HUES48 (cell line): ENCODE results near the gene MCRIP1.
A peak's percentile ranks its signal among the peaks of the same experiment; 100 is the strongest.

Experiments
- H3K27ac ChIP-seq: one replicate; pipeline ENCODE4 v1.7.0; 2013; ENCODE audit warnings: low read depth, low read length, inconsistent platforms
- H3K27me3 ChIP-seq: 2 replicates; pipeline ENCODE4 v1.6.1; 2013; ENCODE audit warnings: mild to moderate bottlenecking, low read length; ENCODE audit not compliant: control insufficient read depth, insufficient read depth
- H3K36me3 ChIP-seq: 2 replicates; pipeline ENCODE4 v1.6.1; 2013; ENCODE audit warnings: low read length; ENCODE audit not compliant: control insufficient read depth, insufficient read depth
- H3K4me1 ChIP-seq: 2 replicates; pipeline ENCODE4 v1.6.1; 2013; ENCODE audit warnings: mild to moderate bottlenecking, low read length; ENCODE audit not compliant: control insufficient read depth, insufficient read depth
- H3K4me3 ChIP-seq: 2 replicates; pipeline ENCODE4 v1.5.1; 2013; ENCODE audit warnings: mild to moderate bottlenecking, low read depth, low read length
- H3K9ac ChIP-seq: 2 replicates; pipeline ENCODE4 v1.6.1; 2013; ENCODE audit warnings: mild to moderate bottlenecking, low read depth, low read length, moderate library complexity
- H3K9me3 ChIP-seq: 2 replicates; pipeline ENCODE4 v1.6.1; 2013; ENCODE audit warnings: low read length; ENCODE audit not compliant: control insufficient read depth, insufficient read depth

Gene MCRIP1

DNA sequence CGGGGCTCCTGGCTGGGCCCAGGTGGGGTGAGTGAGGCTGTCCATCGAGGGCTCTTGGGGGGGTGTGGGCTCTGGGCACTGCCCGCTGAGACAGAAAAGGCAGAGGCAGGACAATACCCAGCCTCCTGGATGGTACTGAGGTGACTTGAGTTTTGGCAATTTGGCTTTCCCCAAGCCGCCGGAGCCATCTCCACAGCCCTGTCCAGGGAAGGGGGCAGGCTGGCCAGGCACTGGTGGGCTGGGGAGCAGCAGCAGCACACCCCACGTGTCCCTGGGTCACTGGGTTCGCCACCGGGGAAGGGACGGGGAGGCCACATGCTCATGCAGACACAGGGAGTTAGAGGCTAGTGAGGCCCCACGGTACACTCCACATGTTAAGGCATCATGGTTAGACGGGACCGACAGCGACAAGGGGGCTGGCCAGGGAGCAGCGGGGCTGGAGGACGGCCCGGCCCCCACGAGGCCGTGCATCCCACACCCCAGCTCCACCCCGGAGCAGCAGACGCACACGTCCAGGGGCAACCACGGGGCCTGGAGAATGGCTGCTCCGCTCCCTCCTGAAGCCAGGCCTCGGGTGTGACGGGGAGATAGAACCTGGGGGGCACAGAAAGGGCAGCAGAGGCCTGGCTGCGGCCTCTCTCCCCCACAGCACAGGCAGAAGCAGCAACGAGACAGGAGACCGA, 35.0 kb upstream of the MCRIP1 start:
- peaks cover 26% of the 10 kb centered on the region for H3K4me1 ChIP-seq
- H3K27ac ChIP-seq: peak overlapping the region; percentile 87

DNA sequence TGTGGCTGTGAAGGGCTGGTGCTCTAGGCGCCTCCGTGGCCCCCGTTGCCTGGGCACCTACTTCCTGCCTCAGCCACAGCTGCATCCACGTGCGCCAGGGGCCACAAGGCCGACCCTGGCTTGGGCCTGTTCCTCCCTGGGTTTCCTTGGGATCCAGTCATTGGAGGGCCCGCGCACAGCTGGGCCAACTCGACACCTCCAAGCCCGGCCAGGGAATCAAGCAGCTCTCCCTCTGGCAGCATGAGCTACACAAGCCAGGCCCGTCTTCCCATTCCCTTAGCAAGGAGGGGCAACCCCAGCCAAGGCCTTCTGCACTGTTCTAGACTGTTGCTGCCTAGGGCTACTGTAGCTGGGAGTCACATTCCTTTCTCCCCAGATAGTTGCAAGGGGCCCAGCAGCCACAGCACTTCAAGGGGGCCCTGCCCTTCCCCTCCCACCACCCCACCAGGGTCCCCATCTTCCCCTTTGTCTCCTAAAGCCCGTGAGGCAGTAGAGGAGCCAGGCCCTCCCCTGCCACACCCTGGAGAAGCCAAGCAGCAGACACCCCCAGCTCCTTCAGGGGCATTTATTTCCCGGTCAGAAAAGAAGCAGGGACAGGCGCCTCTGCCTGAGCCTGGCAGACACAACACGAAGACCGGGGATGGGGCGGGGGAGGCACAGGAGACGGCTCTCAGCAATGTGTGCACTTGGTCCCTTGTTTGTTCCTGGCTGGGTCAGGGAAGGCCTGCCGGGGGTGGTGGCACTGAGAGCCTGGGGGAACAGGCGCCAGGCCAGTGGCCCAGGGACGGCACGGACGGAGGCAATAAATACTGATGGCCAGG, 34.3 kb upstream of the MCRIP1 start:
- H3K4me3 ChIP-seq: no peak overlapping the region
- no peak overlapping the region for H3K9ac ChIP-seq
- no peaks in the 10 kb centered on the region for H3K9me3 ChIP-seq
- H3K27ac ChIP-seq: peak overlapping the region; percentile 87
- peaks cover 26% of the 10 kb centered on the region for H3K4me1 ChIP-seq
- H3K36me3 ChIP-seq: peaks cover 37% of the 10 kb centered on the region
- H3K27me3 ChIP-seq: no peaks in the 10 kb centered on the region

More for the DNA sequence above, 35.0 kb upstream of the MCRIP1 start:
- 0 out of 2 replicates have a peak overlapping the region, but pooled peaks have one; percentile 28 for H3K9ac ChIP-seq
- peaks cover 32% of the 10 kb centered on the region for H3K36me3 ChIP-seq
- H3K27me3 ChIP-seq: no peaks in the 10 kb centered on the region
- no peaks in the 10 kb centered on the region for H3K9me3 ChIP-seq
- no peak overlapping the region for H3K4me3 ChIP-seq

DNA sequence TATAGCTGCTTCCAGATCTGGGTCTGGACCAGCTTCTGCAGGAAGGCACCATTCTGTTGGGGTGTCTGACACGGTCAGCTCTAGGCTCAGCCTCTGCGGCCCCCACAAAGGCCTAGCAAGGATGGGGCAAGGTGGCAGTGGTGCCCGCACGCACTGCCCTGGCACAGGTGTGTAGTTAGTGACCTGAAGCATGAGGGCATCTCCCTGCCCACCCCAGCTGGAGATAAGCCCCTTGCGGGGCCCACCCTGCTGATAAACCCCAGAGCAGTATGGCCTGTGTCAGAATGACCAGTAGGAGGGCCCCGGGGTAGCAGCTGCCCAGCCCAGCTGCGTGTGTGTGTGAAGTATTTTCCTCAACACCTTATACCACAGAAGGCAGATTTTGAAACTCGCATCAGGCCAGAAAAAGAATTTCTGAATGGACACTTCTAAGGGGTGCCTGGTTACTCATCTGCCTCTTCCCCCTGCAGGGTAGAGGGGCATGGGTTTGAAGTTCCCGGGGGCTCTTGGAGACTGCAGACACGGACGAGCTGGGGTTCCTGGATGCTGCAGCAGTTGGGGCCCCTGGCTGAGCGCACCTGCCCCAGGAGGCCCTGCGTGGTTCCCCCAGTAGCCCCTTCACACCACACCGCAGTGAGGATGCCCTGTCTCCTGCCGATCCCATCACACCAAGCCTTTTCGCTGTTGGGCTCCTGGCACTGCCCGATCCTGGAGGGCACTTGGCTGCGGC, 33.5 kb upstream of the MCRIP1 start:
- Histone ChIP-seq H3K27me3 (no peaks in the 10 kb centered on the region), H3K36me3 (peaks cover 37% of the 10 kb centered on the region), H3K9ac (no peak overlapping the region), H3K4me1 (peaks cover 26% of the 10 kb centered on the region), H3K4me3 (no peak overlapping the region), H3K9me3 (no peaks in the 10 kb centered on the region), H3K27ac (peak overlapping the region; percentile 87)

DNA sequence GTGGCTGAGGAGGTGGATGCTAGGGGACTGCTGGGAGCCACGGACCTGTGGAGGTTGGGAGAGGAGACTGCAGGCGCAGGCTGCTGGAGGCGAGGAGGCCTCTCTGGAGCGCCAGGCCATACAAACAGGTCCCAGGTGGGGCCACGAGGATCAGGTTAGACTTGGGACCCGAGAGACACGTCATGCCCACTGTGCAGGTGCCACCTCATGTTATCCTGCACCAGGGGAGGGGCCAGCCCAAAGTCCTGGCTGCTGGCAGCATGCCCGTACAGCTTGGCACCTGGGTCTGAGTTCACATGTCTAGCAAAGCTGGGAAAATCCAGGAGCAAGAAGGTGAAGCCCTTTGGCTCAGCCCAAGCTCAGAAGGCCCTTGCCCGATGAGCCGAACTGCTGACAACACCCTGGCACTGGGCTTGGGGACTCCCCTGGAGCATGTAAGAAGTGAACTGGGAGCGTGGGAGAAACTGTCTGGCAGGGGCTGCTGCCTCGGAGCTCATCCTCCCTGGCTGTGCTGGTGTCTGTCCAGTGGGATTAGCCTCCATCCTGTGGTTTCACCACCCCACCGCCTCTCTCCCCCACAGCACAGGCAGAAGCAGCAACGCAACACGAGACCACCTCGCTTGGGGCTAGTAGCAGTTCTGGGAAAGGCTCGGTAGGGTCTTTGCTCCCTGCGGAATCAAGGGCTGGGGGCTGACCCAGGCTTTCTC, 32.8 kb upstream of the MCRIP1 start:
- Histone ChIP-seq H3K9me3 (no peaks in the 10 kb centered on the region), H3K9ac (no peak overlapping the region), H3K36me3 (peaks cover 37% of the 10 kb centered on the region), H3K4me1 (peaks cover 26% of the 10 kb centered on the region), H3K27ac (no peak overlapping the region), H3K4me3 (no peak overlapping the region), H3K27me3 (no peaks in the 10 kb centered on the region)

DNA sequence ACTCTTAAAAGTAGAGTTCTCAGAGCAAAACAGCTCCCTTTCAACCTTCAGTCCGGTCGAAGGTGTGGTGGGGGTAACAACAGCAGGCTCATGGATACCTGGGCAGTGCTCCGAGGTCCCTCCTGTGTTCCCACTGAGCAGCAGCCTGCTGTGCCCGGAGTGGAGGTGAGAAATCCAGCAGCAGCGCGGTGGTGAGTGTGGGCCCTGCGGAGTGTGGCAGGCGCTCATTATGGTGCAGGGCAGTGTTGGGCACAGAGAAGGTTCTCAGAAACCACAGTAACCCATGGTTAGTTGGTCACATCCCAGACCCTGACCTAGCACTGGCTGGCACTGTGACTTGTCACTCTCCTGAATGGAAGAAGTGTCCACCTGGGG, 32.3 kb upstream of the MCRIP1 start:
- no peak overlapping the region for H3K9ac ChIP-seq
- peaks cover 37% of the 10 kb centered on the region for H3K36me3 ChIP-seq

DNA sequence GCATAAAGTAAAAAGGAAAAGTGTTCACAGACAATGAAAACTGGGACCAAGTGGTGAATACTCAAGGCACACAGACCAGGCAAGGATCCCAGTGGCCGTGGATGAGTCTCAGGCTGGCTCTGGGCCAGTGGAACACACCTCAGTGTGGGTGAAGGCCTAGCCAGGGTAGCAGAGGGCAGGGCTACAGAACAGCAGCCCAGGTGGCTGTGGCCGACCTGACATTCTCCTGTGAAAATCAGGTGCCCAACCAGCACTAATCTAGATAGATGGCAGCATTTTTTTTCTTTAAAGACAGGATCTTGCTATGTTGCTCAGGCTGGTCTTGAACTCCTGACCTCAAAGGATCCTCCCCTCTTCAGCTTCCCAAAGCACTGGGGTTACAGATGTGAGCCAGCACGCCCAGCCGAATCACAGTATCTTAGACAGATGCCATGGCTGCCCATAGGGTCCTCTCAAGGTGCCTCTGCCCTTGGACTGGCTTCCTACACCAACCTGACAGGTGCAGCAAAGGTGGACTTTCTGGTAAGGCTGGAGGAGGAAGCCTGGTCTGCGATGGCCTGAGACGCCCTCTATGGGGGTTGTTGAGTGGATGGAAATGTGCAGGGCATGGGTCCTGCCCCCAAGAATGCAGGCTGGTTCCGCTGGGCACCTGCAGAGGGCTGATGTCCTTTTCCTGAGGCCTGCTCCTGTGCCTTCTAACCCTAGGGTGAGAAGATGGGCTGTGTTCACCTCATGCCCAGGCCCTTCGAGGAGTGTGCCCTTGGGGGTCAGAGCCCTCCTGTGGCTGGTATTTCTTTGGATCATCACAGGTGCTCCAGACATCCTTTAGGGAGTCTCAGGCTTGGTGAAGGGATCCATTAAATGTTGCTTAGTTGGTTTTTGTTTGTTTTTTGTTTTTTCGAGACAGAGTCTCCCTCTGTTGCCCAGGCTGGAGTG, 31.0 kb upstream of the MCRIP1 start:
- no peak overlapping the region for H3K9ac ChIP-seq
- no peak overlapping the region for H3K27ac ChIP-seq
- no peak overlapping the region for H3K4me3 ChIP-seq
- H3K4me1 ChIP-seq: peaks cover 23% of the 10 kb centered on the region
- H3K36me3 ChIP-seq: peaks cover 38% of the 10 kb centered on the region
- H3K27me3 ChIP-seq: no peaks in the 10 kb centered on the region
- no peaks in the 10 kb centered on the region for H3K9me3 ChIP-seq

More for the DNA sequence above, 32.3 kb upstream of the MCRIP1 start:
- peaks cover 26% of the 10 kb centered on the region for H3K4me1 ChIP-seq
- no peaks in the 10 kb centered on the region for H3K9me3 ChIP-seq
- no peak overlapping the region for H3K27ac ChIP-seq
- H3K4me3 ChIP-seq: no peak overlapping the region
- no peaks in the 10 kb centered on the region for H3K27me3 ChIP-seq

DNA sequence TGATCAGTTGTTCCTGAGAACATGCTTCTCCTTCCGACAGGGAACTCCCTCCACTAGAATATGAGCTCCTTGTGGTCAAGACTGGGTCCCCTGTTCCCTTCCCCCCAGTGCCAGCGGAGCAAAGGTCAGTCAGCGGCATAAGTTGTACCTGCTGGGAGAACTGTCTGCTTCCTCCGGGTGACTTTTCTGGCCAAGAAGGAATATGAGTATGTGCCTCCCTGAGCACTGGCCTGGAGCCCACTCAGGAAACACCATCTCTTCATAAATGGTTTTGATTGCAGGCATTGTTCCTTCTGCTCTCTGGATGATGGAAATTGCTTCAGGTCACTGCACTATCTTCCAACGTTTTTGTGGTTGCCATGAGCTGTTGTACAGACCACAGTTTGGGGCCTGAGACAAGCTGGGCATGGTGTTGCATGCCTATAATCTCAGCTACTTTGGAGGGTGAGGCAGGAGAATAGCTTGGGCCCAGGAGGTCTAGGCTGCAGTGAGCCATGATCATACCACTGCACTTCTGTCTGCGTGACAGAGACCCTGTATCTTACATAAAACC, 30.1 kb upstream of the MCRIP1 start:
- no peak overlapping the region for H3K27ac ChIP-seq
- no peak overlapping the region for H3K9ac ChIP-seq
- peaks cover 40% of the 10 kb centered on the region for H3K36me3 ChIP-seq
- peaks cover 16% of the 10 kb centered on the region for H3K4me1 ChIP-seq
- H3K4me3 ChIP-seq: no peak overlapping the region
- no peaks in the 10 kb centered on the region for H3K27me3 ChIP-seq
- H3K9me3 ChIP-seq: no peaks in the 10 kb centered on the region

DNA sequence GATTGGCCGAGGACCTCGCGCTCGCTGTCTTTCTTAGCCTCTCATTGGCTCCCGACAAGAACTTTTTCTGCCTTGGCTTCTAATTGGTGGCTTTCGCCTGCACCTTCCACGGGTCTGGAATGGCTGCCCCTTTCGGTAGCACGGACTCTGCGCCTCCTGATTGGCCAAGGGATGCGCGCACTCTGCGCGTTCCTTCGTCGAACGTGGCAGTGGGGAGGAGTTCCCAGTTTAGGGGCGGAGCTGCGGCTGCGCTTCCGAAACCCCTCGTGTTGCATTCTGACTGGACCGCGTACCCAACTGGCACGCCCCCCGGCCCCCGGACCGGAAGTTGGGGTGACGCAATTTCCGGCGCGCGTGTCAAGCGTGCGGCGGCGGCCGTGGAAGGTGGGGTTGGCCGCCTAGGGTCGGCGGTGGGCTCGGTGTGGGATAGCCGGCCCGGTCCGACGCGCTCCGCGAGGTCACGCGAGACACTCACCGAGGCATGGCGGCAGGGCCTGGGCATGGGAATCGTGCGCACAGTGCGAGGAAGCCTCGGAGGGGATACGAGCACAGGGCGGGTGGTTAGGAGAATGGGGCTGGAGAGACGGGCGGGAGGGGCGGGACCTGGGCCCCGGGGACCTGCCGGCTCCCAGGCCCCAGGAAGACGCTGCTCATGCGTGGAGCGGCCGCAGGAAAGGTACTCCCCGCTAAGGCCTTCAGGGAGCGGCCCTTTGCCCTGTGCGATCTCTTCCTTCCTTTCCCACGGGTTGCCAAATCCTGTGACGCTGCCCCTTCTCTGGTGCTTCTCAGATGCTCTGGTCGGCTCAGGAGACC, 27.9 kb upstream of the MCRIP1 start:
- Histone ChIP-seq H3K4me1 (peaks cover 6% of the 10 kb centered on the region; the same call in 1 of the 2 replicates), H3K4me3 (peak overlapping the region; percentile 89), H3K27ac (peak overlapping the region; percentile 92), H3K9me3 (no peaks in the 10 kb centered on the region), H3K9ac (peak overlapping the region; percentile 92), H3K36me3 (peaks cover 52% of the 10 kb centered on the region), H3K27me3 (no peaks in the 10 kb centered on the region)
